EL (cell line): ENCODE data around the gene PAK5.
"Not testable (repeated sequence)": the region's sequence is repeated elsewhere in the genome, so short reads cannot be mapped to it uniquely, and the experiment has no call there.

Experiments used
- DNase-seq: peaks from one replicate; pipeline ENCODE4 v3.0.0-alpha.2; 2016

The PAK5 gene

DNA sequence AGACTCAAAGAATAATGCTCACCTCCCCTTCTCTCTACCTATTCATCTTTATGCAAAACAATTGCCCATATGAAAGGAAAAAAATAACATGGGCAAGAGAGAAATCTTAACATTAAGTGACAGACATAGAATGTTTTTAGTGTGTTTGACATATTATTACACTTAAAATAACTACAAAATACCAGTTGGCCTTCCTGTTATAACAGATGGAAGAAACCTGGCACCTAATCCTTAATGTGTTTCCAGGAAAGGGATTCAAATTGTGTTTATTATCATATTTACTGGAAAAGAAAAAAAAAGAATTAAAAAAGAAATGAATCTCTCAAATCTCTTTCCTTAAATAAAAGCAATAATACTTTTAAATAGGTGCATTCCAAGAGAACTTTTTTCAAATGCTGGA is 165.9 kb downstream of the PAK5 start:
- DNase-seq = no peak

DNA sequence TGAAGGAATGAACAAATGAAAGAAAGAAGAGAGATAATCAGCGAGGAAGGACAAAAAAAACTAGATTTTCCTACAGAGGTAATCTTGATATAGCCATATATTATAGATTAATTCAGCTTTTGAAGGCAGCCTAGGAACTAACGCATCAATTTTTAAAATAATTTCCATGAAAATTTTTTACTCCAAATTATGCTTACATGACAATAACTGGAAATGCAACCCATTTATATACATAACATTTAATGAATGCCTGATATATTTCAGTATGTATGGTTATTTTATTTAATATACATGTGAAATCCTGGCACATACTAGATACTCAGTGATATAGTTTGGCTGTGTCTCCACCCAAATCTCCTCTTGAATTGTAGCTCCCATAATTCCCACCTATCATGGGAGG is 166.8 kb downstream of the PAK5 start:
- no peak for DNase-seq

DNA sequence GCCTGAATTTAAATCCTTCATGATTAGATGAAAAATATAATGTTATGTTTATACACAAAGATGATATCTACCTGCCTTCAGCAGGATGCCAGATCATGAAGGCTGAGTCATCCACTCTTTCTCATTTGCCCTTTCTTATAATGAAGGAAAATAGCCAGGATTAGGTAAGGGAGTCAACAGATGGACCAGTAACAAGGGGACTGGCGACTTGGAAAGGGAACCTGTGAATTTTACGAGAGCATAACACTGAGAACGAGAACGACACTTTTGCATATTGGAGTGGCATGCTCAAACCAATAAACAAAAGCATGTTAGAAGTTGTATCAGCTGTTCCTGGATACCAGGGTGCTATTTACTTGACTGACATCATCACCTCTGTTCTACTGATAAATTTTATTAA is 170.5 kb downstream of the PAK5 start:
- no peak for DNase-seq

DNA sequence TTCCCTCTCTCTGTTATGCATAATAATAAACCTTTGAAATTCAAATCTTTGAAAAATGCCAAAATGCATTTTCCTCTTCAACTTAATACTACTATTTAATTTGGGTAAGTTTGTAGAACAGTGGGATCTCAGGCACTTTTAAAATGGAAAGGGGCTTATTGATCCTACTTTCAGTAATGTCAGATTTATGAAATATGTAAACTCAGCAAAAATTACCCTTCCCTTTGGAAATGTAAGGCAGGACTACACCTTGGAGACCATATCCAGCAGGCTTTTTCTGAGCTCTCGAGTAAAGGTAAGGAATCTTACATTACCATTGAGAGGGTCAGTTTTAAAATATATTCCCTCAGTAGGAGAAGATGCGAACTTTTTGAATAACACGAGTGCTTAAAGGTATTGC is 175.5 kb downstream of the PAK5 start:
- no peak for DNase-seq

DNA sequence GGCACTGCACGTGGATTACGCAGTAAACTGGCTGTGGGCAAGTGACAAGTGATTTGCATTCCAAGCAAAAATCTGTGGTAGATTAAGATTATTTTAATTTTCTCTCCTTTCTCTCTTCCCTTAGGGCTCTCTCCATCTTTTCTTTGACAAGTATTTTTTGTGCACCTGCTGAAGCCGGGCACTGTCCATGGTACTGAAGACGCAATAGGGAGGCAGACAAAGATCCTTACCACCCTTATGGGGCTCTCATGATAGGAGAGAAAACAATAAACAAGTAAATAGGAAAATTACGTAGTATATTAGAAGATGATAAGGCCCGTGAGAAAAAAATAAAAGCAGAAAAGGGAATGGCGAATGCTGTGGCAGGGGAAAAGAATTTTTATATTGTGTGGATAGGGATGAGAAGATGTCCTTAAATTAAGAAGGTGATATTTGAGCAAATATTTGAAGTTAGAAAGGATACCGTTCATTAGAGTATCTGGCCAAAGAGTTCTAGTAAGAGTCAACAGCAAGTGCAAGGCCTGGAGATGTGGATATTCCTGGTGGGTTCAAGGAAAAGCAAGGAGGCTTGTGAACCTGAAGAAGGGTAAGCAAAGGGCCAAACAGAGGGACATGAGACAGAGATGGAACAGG is 178.5 kb downstream of the PAK5 start:
- peak; percentile 12 for DNase-seq

DNA sequence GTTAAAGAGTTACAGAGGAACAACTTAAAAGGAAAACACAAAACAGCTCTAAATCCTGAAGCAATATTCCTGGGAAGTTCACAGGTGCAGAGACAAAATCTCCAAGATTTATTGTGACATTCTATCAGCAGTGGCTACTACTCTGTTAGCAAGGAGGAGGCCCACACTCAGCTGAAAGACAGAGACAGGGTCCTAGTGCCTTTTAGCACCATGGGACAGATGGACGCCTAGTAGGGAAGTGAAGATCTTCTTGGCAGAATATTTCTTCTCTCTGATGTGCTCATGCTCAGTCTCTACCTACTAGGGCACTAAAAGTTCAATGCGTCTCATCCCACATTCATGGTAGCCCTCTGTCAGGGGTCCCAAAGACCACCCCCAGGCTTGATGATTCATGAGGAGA is 191.1 kb downstream of the PAK5 start:
- no peak for DNase-seq

DNA sequence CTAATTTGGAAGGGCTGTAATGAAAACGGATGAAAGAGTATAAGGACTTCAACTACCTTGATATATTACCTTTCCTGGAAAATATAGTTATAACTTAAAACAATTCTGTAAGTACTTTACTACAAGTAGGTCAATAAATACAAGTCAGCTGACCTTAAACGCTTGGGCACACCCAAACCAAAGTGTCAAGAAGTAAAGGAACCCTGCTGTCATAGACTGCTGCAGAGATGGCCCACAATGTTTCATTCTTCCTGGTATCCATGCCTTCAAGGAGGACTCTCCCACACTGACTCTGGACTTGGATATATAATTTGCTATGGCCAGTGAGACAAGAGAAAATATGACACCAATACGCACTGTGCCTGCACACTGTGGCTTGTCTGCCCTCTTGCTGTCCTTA is 192.5 kb downstream of the PAK5 start:
- DNase-seq = no peak

DNA sequence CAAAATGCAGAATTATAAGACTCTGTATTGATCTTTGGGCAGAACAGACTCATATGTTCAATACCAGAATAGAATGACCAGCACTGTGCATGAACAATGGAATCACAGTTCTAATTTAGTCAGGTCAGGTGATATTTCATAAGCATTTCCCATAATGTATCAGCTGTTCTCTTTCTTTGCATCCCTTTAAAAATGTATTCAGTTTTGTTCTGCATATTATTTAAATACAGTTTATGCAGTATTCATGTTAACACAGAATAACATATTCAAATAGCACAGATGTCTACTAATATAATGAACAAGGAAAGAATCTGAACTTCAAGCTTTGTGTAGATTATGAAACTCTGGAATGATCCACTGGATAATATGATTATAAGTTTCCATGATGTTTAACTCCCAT is 196.0 kb downstream of the PAK5 start:
- no peak for DNase-seq

DNA sequence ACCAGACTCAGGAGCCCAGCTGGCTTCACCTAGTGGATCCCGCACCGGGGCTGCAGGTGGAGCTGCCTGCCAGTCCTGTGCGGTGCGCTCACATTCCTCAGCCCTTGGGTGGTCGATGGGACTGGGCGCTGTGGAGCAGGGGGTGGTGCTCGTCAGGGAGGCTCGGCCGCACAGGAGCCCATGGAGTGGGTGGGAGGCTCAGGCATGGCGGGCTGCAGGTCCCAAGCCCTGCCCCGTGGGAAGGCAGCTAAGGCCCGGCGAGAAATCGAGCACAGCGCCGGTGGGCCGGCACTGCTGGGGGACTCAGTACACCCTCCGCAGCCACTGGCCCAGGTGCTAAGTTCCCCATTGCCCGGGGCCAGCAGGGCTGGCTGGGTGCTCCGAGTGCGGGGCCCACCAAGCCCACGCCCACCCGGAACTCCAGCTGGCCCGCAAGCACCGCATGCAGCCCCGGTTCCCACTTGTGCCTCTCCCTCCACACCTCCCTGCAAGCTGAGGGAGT is 197.3 kb downstream of the PAK5 start:
- not testable (repeated sequence) for DNase-seq

DNA sequence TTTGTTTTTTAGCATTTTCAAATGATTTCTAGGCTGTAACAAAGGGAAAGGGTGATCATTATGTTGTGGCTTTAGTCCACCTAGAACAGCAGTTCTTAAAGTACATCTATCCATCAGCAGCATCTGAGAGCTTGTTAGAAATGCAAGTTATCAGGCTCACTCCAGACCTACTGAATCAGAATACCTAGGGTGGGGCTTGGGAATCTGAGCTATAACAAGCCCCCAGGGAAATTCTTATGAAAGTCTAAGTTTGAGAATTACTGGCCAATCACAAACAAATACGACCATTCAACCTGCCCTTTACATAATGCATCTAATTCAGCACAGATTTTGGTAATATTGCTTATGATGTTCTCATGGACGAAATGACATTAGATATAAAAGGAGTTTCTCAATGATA is 201.0 kb downstream of the PAK5 start:
- no peak for DNase-seq

DNA sequence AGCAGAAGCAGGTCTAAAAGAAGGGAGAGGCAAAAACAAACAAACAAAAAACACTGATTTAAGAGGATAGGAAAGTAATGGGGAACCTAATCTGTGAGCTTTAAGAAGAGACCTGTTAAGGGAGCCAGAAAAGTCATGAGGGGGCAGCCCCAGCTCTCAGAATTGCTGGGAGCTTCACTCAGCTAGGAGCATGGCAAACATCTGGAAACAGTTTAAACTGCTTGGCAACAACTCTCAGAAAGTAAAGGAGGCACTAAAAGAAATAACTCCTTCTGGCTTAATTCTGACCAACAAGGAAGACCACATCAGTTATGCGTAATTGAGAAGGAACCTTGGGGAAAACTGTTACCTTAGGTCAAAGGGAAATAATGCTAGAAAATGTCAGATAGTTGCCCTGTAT is 203.1 kb downstream of the PAK5 start:
- no peak for DNase-seq

DNA sequence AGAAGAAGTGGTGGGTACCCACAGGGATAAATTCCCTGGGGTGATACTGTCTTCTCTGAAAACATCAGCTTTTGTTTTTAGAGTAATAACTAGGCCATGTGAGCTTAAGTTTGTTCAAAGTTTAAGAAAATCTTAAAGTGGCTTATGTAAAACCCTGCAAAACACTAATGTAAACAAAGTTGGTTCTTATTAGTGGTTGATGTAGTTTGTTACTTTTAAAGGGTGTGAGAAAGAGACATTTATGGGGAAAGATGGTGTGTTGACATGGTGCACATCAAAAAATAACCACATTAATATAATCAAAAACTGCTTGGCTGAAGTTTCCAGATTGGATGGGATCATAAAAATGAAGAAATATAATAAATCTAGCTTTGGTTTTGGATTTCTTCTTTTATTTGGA is 204.5 kb downstream of the PAK5 start:
- DNase-seq = no peak

DNA sequence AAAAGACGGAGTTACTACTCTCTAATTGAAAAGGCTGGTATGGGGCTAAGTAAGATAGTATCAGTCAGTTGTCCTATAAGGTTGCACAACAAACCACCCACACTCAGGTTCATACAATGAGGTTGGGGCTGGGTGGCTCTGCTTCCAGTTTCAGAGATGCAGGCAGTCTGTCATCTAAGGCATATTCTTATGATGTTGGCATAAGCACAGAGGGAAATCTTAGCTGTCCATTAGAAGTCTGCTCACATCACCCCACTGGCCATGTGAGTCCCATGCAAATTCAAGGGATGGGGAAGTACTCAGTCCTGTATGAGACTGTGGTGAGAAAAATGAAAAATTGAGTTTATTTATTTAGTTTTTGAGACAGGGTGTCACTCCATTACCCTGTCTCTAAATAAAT is 205.9 kb downstream of the PAK5 start:
- DNase-seq = no peak

DNA sequence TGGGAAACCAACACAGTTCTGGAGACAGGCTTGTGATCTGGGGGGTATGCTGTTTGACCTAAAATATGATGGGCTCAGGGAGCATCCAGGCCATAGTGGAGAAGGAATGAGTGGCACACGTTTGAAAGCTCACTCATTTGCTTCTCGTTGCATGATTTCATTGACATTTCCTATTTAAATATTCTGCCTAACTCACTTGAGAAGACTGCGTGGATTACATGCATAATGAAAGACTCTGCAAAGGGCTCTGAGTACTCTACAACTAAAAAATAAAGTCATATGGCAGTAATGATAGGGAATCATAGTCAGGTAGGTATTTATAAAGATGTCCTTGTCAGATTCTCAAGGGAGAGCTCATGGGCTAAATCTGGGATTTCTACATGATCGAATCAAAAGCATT is 206.6 kb downstream of the PAK5 start:
- no peak for DNase-seq

DNA sequence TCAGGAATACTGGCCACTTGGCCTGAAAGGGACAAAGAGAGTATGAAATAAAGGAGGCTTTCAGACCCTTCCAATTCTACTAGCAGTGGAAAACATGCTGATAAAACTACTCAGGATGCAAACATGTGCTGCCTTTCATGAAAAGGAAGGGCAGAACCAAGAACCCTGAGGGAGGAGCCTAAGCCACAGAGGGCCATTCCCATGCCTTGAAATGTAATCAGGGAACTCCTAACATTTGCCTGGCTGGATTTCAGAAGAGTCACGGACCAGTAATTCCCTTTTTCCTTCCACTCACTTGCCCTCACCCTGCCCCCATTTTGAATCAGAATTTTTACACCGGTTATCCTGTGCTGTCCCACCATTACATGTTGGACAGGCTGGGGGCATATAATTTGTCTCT is 208.3 kb downstream of the PAK5 start:
- DNase-seq = no peak

DNA sequence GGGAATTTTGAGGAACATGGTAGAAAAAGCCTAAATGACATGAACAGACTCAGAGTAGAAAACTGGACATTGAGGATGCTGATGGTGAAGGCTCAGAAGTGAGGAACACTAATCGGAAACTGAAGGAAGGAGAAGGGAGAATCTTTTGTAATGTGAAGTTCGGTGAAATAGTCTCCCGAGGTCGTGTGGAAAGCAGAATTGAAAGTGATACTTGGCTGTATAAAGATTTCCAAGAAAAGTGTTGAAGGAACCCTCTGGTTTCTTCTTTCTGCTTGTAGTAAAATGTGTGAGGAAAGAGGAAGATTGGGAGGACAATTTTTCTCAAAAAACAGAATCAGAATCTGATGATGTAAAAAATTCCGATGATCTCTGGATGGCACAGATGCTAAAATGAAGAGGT is 209.0 kb downstream of the PAK5 start:
- DNase-seq = no peak

DNA sequence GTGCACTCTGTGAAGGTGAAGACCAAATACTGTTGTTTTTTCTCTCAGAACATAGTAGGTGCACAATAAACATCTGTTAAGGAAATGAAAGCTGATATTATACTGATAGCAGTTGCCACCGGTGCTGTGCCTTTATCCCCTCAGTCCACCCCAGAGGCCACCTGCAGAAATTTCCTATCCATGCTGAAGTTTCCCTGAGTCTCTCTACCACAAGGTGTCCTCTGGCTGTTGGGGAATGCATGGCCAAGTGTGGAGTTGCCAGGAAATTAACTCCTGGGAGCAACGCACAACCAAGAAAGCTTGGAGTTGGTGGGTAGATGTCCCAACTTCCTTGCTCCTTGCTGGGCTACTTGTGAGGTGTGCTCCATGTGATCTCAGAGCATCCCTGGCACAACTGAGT is 210.3 kb downstream of the PAK5 start:
- DNase-seq = no peak

DNA sequence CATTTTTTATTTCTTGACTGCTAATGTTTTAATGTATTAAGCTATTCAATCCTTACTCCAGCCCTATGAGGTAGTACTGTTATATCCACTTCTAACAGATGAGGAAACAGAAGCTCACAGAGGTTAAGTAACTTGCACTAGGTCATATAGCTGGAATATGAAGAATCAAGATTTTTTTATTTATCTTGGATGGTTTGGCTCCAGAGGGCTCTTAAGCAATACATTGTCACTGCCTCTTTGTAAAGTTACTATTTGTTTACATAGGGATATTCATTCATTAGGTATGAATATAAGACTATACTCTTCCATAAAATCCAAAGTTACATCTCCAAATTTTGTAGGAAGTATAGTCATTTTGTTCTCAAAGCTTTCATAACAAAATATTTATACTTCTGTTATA is 210.7 kb downstream of the PAK5 start:
- no peak for DNase-seq

DNA sequence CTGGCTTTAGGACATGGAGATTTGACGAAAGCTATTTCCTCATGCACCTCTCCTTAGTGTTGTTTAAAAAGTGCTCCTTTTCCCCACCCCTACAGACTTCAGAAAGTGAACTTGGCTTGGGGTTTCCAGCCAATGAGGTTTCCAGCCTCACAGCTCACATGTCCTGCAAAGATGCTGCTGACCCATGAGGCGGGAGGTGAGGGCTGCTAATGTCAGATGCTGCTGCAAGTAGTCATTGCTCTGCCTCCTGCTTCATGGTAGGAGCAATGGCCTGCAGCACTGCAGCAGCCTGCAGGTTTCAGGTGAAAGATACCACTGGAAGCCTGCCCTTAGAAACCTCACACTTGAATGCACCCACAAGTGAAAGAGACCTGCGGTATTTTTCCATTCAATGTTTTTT is 211.7 kb downstream of the PAK5 start:
- no peak for DNase-seq

DNA sequence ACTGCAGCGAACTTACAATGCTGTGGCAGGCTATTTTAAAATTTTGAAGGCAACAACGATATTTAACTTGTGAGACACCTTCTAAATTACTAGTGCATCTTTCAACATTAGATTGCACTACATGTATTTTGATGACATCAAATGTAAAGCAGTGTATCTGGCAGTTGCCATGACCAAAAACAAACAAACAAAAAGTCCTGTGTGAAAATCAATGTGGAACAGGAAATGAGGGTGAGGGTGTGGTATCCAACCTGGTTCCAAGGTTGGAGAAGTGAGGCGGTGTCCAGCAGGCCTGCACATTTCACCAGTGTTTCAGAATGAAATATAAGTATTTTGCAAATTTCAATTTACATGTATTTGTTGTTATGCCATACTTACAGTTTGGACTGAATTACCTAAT is 212.5 kb downstream of the PAK5 start:
- DNase-seq = no peak

DNA sequence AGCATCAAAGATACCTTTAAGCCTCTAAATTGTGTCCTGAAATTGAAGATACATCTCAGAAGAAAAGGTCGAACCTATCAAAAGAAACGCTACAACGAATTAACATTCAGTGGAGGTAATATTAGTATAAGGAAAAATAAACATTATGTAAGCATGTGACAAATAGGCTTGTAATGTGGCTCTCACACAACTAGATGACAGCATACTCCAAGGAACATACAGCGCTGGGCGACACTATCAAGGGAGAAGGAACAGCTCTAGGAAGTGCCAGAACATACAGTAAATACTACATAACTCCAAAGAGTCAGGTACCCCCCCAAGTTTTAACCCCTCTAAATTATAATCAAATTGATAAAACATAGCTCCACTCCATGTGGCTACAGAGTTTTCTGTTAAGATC is 220.9 kb downstream of the PAK5 start:
- peak; percentile 21 for DNase-seq

DNA sequence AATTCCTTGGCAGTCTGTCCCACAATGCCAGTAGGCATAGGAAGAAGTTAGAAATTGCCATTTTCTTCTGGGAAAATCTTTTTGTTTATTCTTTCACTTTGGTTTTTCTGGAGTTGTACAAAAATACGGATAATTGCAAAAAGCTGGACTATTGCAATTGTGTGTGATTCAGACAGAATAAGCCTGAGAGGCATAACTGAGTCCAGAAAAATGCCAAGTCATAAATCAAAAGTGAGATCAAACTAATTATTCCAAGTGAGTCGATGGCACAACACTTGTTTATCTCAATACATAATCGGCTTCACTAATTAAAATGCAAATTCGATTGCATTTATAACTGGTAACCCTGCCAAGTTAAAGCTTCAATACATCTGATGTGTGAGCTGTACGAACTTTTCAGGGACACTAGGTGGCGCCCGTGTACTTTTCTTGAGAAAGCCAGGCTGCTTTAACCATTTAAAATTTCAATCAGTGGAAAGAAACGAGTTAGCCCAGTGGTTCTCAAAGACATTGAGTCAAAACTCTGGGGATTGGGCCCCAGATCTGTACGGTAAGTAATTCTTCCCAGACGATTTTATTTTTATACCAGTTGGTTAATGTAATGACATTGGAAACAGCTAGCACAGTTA is 221.9 kb downstream of the PAK5 start:
- DNase-seq = peak; percentile 58

DNA sequence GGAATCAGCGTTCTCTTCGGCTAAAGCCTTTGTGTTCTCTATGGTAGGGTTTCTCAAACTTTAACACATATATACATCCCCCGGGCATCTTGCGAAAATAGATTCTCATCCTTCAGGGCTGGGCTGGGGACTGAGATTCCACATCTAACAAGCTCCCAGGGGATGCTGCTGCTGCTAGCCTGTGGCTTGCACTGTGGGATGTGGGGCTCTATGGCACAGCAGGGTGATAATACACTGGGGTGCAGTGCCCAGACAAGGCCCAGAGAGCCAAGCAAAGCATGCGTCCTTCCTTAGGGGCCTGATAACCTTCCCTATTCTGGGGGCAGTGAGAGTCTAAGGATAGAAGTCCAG is 222.4 kb downstream of the PAK5 start:
- no peak for DNase-seq

DNA sequence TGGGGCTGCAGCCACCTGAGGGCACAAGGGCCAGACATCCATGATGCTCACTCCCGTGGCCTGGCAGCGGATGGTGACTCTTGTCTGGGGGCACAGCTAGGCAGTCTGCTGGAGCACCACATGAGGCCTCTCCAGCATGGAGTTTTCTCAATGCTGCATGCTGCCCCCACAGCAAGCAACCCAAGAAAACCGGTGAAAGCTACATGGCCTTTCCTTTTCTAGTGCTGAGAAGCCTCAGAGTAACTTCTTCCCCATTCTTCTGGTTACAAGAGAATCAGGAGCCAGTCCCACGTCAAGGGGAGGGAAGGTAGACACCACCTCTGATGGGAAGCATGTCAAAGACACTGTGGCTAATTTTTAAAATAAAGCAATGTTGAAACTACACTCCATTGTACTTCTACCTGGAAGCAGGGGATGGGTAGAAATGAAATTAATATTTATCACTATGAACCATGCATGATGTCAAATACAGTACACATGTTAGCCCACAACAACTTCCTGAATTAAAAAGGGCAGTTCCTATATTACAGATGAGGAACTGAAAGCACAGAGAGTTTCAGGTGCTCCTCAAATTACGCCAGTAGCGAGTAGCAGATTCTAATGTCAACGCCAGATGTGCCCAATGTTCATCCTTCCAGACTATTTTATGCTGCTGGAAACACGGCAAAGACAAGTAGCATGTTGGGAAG is 223.0 kb downstream of the PAK5 start:
- no peak for DNase-seq

DNA sequence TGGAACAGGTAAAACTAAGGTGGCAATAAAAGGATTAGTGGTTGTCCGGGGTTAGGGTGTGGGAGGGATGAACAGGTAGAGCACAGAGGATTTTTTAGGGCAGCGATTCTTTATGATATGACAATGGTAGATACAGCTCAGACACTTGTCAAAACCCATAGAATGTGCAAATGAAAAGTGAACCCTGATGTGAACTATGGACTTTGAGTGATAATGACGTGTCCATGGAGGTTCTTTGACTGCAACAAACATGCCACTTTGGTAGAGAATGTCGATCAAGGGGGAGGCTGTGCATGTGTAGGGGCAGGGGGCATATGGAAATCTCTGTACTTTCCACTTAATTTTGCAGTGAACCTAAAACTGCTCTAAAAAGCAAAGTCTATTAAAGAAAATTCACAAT is 223.8 kb downstream of the PAK5 start:
- no peak for DNase-seq
